Nephron (organoid): ENCODE measurements around the gene BDKRB2.

Experiments used
- H3K27ac Mint-ChIP-seq, 3 experiments: 2 replicates each; pipeline ENCODE4 v1.8.0; 2020; ENCODE audit warnings: mixed read lengths in 3 of 3, mild to moderate bottlenecking in 2 of 3, moderate library complexity in 1 of 3
- H3K27me3 Mint-ChIP-seq: 2 replicates; pipeline ENCODE4 v1.8.0; 2021; ENCODE audit warnings: low read depth, mild to moderate bottlenecking, moderate library complexity, mixed read lengths
- H3K36me3 Mint-ChIP-seq: 2 replicates; pipeline ENCODE4 v1.8.0; 2020; ENCODE audit warnings: low read depth, mixed read lengths
- H3K4me1 Mint-ChIP-seq: 2 replicates; pipeline ENCODE4 v1.8.0; 2020; ENCODE audit warnings: mixed read lengths
- H3K4me3 Mint-ChIP-seq, 3 experiments: 2 replicates each; pipeline ENCODE4 v1.8.0; 2020; ENCODE audit warnings: mild to moderate bottlenecking in 3 of 3, mixed read lengths in 3 of 3, moderate library complexity in 2 of 3
- H3K9me3 Mint-ChIP-seq: 2 replicates; pipeline ENCODE4 v1.8.0; 2020; ENCODE audit warnings: mixed read lengths
- TF ChIP-seq, protein P1 (sequence below), 3 experiments: fragments of 200-600 bp; sonication (generic); IDR thresholded peaks; one replicate each; pipeline ENCODE4 v1.5.0; 2021; ENCODE audit warnings: antibody characterized with exemption in 3 of 3; ENCODE audit not compliant: unreplicated experiment in 3 of 3

BDKRB2 gene

GRCh38 chr14:96261053-96261452 lies 56.4 kb downstream of the BDKRB2 start:
- Mint-ChIP-seq H3K9me3 (peaks cover 16% of the 10 kb centered on the region), H3K27me3 (peaks cover 23% of the 10 kb centered on the region), H3K4me1 (peaks cover 58% of the 10 kb centered on the region), H3K27ac (no peak overlapping the region), H3K4me3 (peak overlapping the region in 1 of 3 experiments; percentile 2), H3K36me3 (peaks cover 7% of the 10 kb centered on the region)
- TF ChIP-seq, protein P1, sequence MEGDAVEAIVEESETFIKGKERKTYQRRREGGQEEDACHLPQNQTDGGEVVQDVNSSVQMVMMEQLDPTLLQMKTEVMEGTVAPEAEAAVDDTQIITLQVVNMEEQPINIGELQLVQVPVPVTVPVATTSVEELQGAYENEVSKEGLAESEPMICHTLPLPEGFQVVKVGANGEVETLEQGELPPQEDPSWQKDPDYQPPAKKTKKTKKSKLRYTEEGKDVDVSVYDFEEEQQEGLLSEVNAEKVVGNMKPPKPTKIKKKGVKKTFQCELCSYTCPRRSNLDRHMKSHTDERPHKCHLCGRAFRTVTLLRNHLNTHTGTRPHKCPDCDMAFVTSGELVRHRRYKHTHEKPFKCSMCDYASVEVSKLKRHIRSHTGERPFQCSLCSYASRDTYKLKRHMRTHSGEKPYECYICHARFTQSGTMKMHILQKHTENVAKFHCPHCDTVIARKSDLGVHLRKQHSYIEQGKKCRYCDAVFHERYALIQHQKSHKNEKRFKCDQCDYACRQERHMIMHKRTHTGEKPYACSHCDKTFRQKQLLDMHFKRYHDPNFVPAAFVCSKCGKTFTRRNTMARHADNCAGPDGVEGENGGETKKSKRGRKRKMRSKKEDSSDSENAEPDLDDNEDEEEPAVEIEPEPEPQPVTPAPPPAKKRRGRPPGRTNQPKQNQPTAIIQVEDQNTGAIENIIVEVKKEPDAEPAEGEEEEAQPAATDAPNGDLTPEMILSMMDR (IDR thresholded peaks at IDR 0.05; ENCODE audit: unreplicated experiment in 3 of 3): no peak

GRCh38 chr14:96261772-96262655 lies 57.4 kb downstream of the BDKRB2 start:
- peak overlapping the region in 2 of 3 experiments; percentile 31 to 71 for H3K27ac Mint-ChIP-seq
- peaks cover 60% of the 10 kb centered on the region for H3K4me1 Mint-ChIP-seq
- peak overlapping the region in 1 of 3 experiments; percentile 25 for H3K4me3 Mint-ChIP-seq
- peaks cover 7% of the 10 kb centered on the region for H3K36me3 Mint-ChIP-seq
- TF ChIP-seq, protein P1 (IDR thresholded peaks at IDR 0.05; ENCODE audit: unreplicated experiment in 3 of 3): no peak
- peaks cover 18% of the 10 kb centered on the region for H3K27me3 Mint-ChIP-seq
- peaks cover 16% of the 10 kb centered on the region for H3K9me3 Mint-ChIP-seq

DNA sequence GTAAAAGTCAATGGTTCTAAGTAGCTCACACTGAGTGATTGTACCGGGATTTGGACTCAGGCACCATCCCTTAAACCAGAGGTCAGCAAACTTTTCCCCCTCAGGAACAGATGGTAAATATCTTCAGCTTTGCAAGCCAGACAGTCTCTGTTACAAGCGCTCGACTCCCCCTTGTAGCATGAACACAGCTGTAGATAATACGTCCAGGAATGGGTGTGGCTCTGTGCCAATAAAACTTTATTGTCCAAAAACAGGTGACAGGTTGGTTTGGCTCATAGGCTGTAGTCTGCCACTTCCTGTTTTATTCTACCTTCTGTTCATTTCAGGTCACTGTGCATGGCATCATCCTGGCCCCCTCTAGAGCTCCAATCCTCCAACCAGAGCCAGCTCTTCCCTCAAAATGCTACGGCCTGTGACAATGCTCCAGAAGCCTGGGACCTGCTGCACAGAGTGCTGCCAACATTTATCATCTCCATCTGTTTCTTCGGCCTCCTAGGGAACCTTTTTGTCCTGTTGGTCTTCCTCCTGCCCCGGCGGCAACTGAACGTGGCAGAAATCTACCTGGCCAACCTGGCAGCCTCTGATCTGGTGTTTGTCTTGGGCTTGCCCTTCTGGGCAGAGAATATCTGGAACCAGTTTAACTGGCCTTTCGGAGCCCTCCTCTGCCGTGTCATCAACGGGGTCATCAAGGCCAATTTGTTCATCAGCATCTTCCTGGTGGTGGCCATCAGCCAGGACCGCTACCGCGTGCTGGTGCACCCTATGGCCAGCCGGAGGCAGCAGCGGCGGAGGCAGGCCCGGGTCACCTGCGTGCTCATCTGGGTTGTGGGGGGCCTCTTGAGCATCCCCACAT lies 58.9 kb downstream of the BDKRB2 start:
- peak overlapping the region in 1 of 3 experiments; percentile 37 for H3K27ac Mint-ChIP-seq
- TF ChIP-seq, protein P1 (IDR thresholded peaks at IDR 0.05; ENCODE audit: unreplicated experiment in 3 of 3): no peak
- peaks cover 16% of the 10 kb centered on the region for H3K9me3 Mint-ChIP-seq
- H3K4me1 Mint-ChIP-seq: peaks cover 75% of the 10 kb centered on the region
- no peak overlapping the region for H3K4me3 Mint-ChIP-seq
- peaks cover 18% of the 10 kb centered on the region for H3K27me3 Mint-ChIP-seq
- H3K36me3 Mint-ChIP-seq: peaks cover 7% of the 10 kb centered on the region

DNA sequence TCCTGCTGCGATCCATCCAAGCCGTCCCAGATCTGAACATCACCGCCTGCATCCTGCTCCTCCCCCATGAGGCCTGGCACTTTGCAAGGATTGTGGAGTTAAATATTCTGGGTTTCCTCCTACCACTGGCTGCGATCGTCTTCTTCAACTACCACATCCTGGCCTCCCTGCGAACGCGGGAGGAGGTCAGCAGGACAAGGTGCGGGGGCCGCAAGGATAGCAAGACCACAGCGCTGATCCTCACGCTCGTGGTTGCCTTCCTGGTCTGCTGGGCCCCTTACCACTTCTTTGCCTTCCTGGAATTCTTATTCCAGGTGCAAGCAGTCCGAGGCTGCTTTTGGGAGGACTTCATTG lies 59.5 kb downstream of the BDKRB2 start:
- TF ChIP-seq, protein P1 (IDR thresholded peaks at IDR 0.05; ENCODE audit: unreplicated experiment in 3 of 3): no peak
- H3K27ac Mint-ChIP-seq: no peak overlapping the region
- peaks cover 16% of the 10 kb centered on the region for H3K9me3 Mint-ChIP-seq
- H3K4me3 Mint-ChIP-seq: no peak overlapping the region
- peaks cover 19% of the 10 kb centered on the region for H3K27me3 Mint-ChIP-seq
- H3K4me1 Mint-ChIP-seq: peaks cover 78% of the 10 kb centered on the region
- H3K36me3 Mint-ChIP-seq: peaks cover 7% of the 10 kb centered on the region

DNA sequence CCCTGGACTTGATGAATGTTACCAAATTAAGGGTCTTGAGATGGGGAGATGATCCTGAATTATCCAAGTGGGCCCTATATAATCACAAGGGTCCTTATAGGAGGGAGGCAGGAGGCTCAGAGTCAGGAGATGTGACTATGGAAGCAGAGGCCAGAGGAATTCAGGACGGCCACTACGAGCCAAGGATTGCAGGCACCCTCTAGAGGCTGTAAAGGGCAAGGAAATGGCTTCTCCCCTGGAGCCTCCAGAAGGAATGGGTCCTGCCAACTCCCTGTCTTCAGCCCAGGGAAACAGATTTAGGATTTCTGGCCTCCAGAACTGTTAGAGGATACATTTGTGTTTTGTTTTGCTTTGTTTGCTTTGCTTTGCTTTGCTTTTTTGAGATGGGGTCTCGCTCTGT lies 60.2 kb downstream of the BDKRB2 start:
- H3K27me3 Mint-ChIP-seq: peaks cover 19% of the 10 kb centered on the region
- H3K36me3 Mint-ChIP-seq: peaks cover 7% of the 10 kb centered on the region
- TF ChIP-seq, protein P1 (IDR thresholded peaks at IDR 0.05; ENCODE audit: unreplicated experiment in 3 of 3): no peak

More for the DNA sequence above, 60.2 kb downstream of the BDKRB2 start:
- Mint-ChIP-seq H3K4me1 (peaks cover 84% of the 10 kb centered on the region), H3K9me3 (peaks cover 16% of the 10 kb centered on the region), H3K27ac (peak overlapping the region in 2 of 3 experiments; percentile 26 to 68), H3K4me3 (no peak overlapping the region)
